Measurements from ENCODE around the gene CACNA2D3.

DNA sequence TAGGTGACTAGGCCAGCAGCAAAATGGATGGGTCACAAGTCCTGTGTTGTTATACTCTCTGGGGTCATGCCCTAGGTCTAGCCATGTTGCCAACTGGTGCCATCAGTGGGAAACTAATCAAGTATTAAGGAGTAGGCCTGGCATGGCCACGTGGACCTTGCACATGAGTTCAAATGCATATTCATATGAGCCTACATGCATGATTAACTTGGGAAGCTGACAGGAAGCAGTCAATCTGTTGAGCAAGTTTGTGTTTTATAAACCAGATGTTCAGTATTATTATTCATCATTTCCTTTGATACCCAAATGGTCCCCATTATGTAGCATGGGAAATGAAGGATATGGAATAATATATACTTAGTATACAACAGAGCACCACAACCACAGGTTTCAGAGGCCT is 710.5 kb downstream of the CACNA2D3 start:
- TF ChIP-seq, protein P1, sequence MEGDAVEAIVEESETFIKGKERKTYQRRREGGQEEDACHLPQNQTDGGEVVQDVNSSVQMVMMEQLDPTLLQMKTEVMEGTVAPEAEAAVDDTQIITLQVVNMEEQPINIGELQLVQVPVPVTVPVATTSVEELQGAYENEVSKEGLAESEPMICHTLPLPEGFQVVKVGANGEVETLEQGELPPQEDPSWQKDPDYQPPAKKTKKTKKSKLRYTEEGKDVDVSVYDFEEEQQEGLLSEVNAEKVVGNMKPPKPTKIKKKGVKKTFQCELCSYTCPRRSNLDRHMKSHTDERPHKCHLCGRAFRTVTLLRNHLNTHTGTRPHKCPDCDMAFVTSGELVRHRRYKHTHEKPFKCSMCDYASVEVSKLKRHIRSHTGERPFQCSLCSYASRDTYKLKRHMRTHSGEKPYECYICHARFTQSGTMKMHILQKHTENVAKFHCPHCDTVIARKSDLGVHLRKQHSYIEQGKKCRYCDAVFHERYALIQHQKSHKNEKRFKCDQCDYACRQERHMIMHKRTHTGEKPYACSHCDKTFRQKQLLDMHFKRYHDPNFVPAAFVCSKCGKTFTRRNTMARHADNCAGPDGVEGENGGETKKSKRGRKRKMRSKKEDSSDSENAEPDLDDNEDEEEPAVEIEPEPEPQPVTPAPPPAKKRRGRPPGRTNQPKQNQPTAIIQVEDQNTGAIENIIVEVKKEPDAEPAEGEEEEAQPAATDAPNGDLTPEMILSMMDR (optimal IDR thresholded peaks at IDR 0.05 in 1 of 3, IDR thresholded peaks at IDR 0.05 in 1 of 3, conservative IDR thresholded peaks at IDR 0.05 in 1 of 3; ENCODE audit: extremely low read depth in 1 of 3, insufficient read depth in 2 of 3, low read length in 3 of 3), result no peak
- no peak for TF ChIP-seq EZH2 (IDR thresholded peaks at IDR 0.05; ENCODE audit: low read length)
